Osteoblast (primary cell): ENCODE measurements around the gene ASB12. TPM values are rescaled to one million over a fixed set of nuclear protein-coding genes. Genes with fewer than 3 reads are reported as not detected.

Source experiments
- DNase-seq: peaks from one replicate; pipeline ENCODE4 v3.0.0; 2011; ENCODE audit warnings: low spot score, mixed read lengths; ENCODE audit not compliant: insufficient read length; ENCODE audit errors: missing footprints
- H2AFZ ChIP-seq: 2 replicates; pipeline ENCODE4 v1.6.0; 2011; ENCODE audit warnings: mild to moderate bottlenecking, low read length
- H3K27ac ChIP-seq: 2 replicates; pipeline ENCODE4 v1.5.1; 2011; ENCODE audit warnings: mild to moderate bottlenecking, low read depth, low read length, moderate library complexity
- H3K27me3 ChIP-seq: 2 replicates; pipeline ENCODE4 v1.6.0; 2012; ENCODE audit warnings: mild to moderate bottlenecking, control low read depth, inconsistent platforms, low read length, moderate library complexity; ENCODE audit not compliant: insufficient read depth
- H3K36me3 ChIP-seq: 2 replicates; pipeline ENCODE4 v1.5.1; 2011; ENCODE audit warnings: mild to moderate bottlenecking, low read length, control low read depth, moderate library complexity; ENCODE audit not compliant: insufficient read depth
- H3K4me1 ChIP-seq: 2 replicates; pipeline ENCODE4 v1.5.1; 2011; ENCODE audit warnings: mild to moderate bottlenecking, low read length, control low read depth, moderate library complexity; ENCODE audit not compliant: insufficient read depth
- H3K4me2 ChIP-seq: 2 replicates; pipeline ENCODE4 v1.6.0; 2011; ENCODE audit warnings: mild to moderate bottlenecking, low read length; ENCODE audit not compliant: insufficient read depth
- H3K4me3 ChIP-seq: fragments of 200-600 bp; sonication (generic); 3 replicates; pipeline ENCODE4 v1.5.1; 2012; ENCODE audit warnings: mild to moderate bottlenecking, low read length, inconsistent platforms; ENCODE audit not compliant: insufficient read depth
- H3K79me2 ChIP-seq: 2 replicates; pipeline ENCODE4 v1.6.0; 2012; ENCODE audit warnings: mild to moderate bottlenecking, low read length, control low read depth, inconsistent platforms; ENCODE audit not compliant: insufficient read depth
- H3K9me3 ChIP-seq: 2 replicates; pipeline ENCODE4 v1.5.1; 2011; ENCODE audit warnings: low read depth, low read length, control low read depth
- H4K20me1 ChIP-seq: 2 replicates; pipeline ENCODE4 v1.6.0; 2012; ENCODE audit warnings: mild to moderate bottlenecking, low read length, control low read depth; ENCODE audit not compliant: insufficient read depth
- CTCF ChIP-seq: IDR thresholded peaks from 2 replicates; pipeline ENCODE4 v1.5.1; 2011; ENCODE audit warnings: mild to moderate bottlenecking, low read depth, low read length, moderate library complexity; ENCODE audit errors: extremely low read depth
- total RNA-seq: library from RNA; depleted of rRNA; stranded (reverse); fragments of >200 nt; gene quantifications from 2 replicates; pipeline ENCODE4 v1.2.3, GENCODE V29; 2012

ASB12 gene
- 0.29 TPM in 1 of 2 replicates, not detected in the other for total RNA-seq

- Histone ChIP-seq H3K36me3 (no peaks in the 10 kb centered on the region), H4K20me1 (no peaks in the 10 kb centered on the region), H3K9me3 (no peaks in the 10 kb centered on the region), H3K4me1 (no peaks in the 10 kb centered on the region), H2AFZ (no peak within 1 kb of the TSS), H3K79me2 (no peaks in the 10 kb centered on the region), H3K4me3 (no peak within 1 kb of the TSS), H3K27ac (no peak within 1 kb of the TSS), H3K4me2 (no peak within 1 kb of the TSS), H3K27me3 (no peaks in the 10 kb centered on the region)
- DNase-seq, result no peak
- no peak for TF ChIP-seq CTCF
These were observed at the start of gene ASB12 for GRCh38 chrX:64230123-64230970. ASB12 (minus strand) TSS chrX:64230607; CDS start chrX:64225650, 4,957 bp downstream.

GRCh38 chrX:64265265-64265664 is 34.9 kb upstream of the ASB12 start:
- Histone ChIP-seq H3K4me1 (no peaks in the 10 kb centered on the region), H3K36me3 (no peaks in the 10 kb centered on the region), H3K4me3 (no peak overlapping the region), H3K9me3 (no peaks in the 10 kb centered on the region), H2AFZ (no peak overlapping the region), H4K20me1 (no peaks in the 10 kb centered on the region), H3K27ac (no peak overlapping the region), H3K4me2 (no peak overlapping the region), H3K27me3 (no peaks in the 10 kb centered on the region), H3K79me2 (no peaks in the 10 kb centered on the region)
- no peak for DNase-seq
- TF ChIP-seq CTCF, result no peak

GRCh38 chrX:64229154-64229553 is 1.3 kb downstream of the ASB12 start:
- DNase-seq, result no peak

More at GRCh38 chrX:64229154-64229553, 1.3 kb downstream of the ASB12 start:
- H3K4me2 ChIP-seq, result no peak overlapping the region
- no peaks in the 10 kb centered on the region for H3K9me3 ChIP-seq
- no peaks in the 10 kb centered on the region for H3K27me3 ChIP-seq
- no peak overlapping the region for H3K4me3 ChIP-seq
- no peaks in the 10 kb centered on the region for H3K36me3 ChIP-seq
- H4K20me1 ChIP-seq, result no peaks in the 10 kb centered on the region
- H3K4me1 ChIP-seq, result no peaks in the 10 kb centered on the region
- no peak overlapping the region for H2AFZ ChIP-seq
- no peaks in the 10 kb centered on the region for H3K79me2 ChIP-seq
- TF ChIP-seq CTCF, result no peak
- no peak overlapping the region for H3K27ac ChIP-seq
